HEK293T (cell line): Measurements from ENCODE around the gene UPK2.

ENCODE experiments used
- CTCF ChIA-PET: fragments of 350-600 bp; formaldehyde crosslinking; extraction: SDS; loops from one replicate; lab custom pipeline; 2021; ENCODE audit warnings: antibody characterized with exemption, inconsistent platforms; lab: Yijun Ruan, JAX
- POLR2A ChIA-PET: fragments of 350-600 bp; formaldehyde crosslinking; extraction: SDS; loops from one replicate; lab custom pipeline; 2020; ENCODE audit warnings: antibody characterized with exemption, inconsistent platforms; lab: Yijun Ruan, JAX
- DNase-seq: peaks from one replicate; pipeline ENCODE4 v3.0.0; 2012; ENCODE audit warnings: mixed read lengths; ENCODE audit errors: extremely low spot score
- ARNT ChIP-seq: fragments of 450-650 bp; IDR thresholded peaks from 2 replicates; pipeline ENCODE4 v1.6.1; 2017; ENCODE audit warnings: mild to moderate bottlenecking
- BHLHE40 ChIP-seq: fragments of 450-650 bp; IDR thresholded peaks from 2 replicates; pipeline ENCODE4 v1.6.1; 2016; ENCODE audit warnings: mild to moderate bottlenecking, moderate library complexity, borderline replicate concordance
- CTBP1 ChIP-seq: fragments of 450-650 bp; IDR thresholded peaks from 2 replicates; pipeline ENCODE4 v1.6.1; 2016; ENCODE audit warnings: borderline replicate concordance
- ELF4 ChIP-seq: fragments of 450-650 bp; IDR thresholded peaks from 2 replicates; pipeline ENCODE4 v1.6.1; 2017; ENCODE audit warnings: antibody characterized with exemption
- FOXA1 ChIP-seq: fragments of 450-650 bp; IDR thresholded peaks from 2 replicates; pipeline ENCODE4 v1.6.1; 2016; ENCODE audit warnings: mild to moderate bottlenecking
- FOXK2 ChIP-seq: fragments of 450-650 bp; IDR thresholded peaks from 2 replicates; pipeline ENCODE4 v1.6.1; 2016; ENCODE audit warnings: mild to moderate bottlenecking
- FOXM1 ChIP-seq: fragments of 450-650 bp; IDR thresholded peaks from 2 replicates; pipeline ENCODE4 v1.6.1; 2017; ENCODE audit warnings: mild to moderate bottlenecking, borderline replicate concordance
- HDGF ChIP-seq: fragments of 450-650 bp; IDR thresholded peaks from 2 replicates; pipeline ENCODE4 v1.6.1; 2017; ENCODE audit warnings: antibody characterized with exemption, borderline replicate concordance
- L3MBTL2 ChIP-seq: fragments of 450-650 bp; conservative IDR thresholded peaks from 2 replicates; pipeline ENCODE4 v1.6.1; 2016; ENCODE audit warnings: mild to moderate bottlenecking
- LEF1 ChIP-seq: fragments of 450-650 bp; IDR thresholded peaks from 2 replicates; pipeline ENCODE4 v1.6.1; 2017; ENCODE audit warnings: mild to moderate bottlenecking, borderline replicate concordance
- NFRKB ChIP-seq: fragments of 450-650 bp; IDR thresholded peaks from 2 replicates; pipeline ENCODE4 v1.6.1; 2016; ENCODE audit warnings: mild to moderate bottlenecking, moderate library complexity
- SP1 ChIP-seq: fragments of 450-650 bp; IDR thresholded peaks from 2 replicates; pipeline ENCODE4 v1.6.1; 2017
- SUZ12 ChIP-seq: fragments of 450-650 bp; IDR thresholded peaks from 2 replicates; pipeline ENCODE4 v1.6.1; 2016; ENCODE audit warnings: mild to moderate bottlenecking
- TARDBP ChIP-seq: fragments of 450-650 bp; IDR thresholded peaks from 2 replicates; pipeline ENCODE4 v1.6.1; 2016
- ZNF384 ChIP-seq: fragments of 450-650 bp; IDR thresholded peaks from 2 replicates; pipeline ENCODE4 v1.6.1; 2016
- TF ChIP-seq, protein P1 (sequence below): fragments of 450-650 bp; IDR thresholded peaks from 2 replicates; pipeline ENCODE4 v1.6.1; 2016

UPK2 gene

DNA sequence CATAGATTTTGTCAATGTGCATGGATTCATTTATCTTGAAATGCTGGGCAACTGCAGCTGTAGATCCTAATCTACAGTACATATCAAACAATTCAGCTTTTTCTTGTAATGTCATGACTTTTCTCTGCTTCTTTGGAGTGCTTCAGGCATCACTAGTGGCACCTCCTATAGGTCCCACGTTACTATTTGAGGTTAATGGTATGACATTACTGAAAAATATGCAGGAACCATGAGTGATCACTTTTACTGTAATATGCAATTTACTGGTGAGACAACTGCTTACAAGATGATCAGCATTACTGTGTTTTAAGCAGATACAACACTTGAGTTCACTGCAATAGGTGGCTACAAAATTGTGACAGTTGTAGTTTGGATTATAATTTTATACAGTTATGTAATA, 44.8 kb downstream of the UPK2 start:
- POLR2A ChIA-PET = interaction anchor here (1.3 kb wide), 1 partner anchor 17 kb away, joined by 3 read pairs; the partner anchor contains the start of genes RPS25 and TRAPPC4
- DNase-seq = no peak
- CTCF ChIA-PET = interaction anchor here (0.7 kb wide), 1 partner anchor 241 kb away, joined by 3 read pairs; no protein-coding TSS in a partner anchor
- TF ChIP-seq ZNF384 (no peak), L3MBTL2 (no peak), FOXK2 (no peak), FOXA1 (no peak), TARDBP (no peak), SUZ12 (no peak), LEF1 (no peak), CTBP1 (no peak), NFRKB (no peak), ELF4 (no peak), HDGF (no peak)
- TF ChIP-seq, protein P1, sequence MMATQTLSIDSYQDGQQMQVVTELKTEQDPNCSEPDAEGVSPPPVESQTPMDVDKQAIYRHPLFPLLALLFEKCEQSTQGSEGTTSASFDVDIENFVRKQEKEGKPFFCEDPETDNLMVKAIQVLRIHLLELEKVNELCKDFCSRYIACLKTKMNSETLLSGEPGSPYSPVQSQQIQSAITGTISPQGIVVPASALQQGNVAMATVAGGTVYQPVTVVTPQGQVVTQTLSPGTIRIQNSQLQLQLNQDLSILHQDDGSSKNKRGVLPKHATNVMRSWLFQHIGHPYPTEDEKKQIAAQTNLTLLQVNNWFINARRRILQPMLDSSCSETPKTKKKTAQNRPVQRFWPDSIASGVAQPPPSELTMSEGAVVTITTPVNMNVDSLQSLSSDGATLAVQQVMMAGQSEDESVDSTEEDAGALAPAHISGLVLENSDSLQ = no peak

DNA sequence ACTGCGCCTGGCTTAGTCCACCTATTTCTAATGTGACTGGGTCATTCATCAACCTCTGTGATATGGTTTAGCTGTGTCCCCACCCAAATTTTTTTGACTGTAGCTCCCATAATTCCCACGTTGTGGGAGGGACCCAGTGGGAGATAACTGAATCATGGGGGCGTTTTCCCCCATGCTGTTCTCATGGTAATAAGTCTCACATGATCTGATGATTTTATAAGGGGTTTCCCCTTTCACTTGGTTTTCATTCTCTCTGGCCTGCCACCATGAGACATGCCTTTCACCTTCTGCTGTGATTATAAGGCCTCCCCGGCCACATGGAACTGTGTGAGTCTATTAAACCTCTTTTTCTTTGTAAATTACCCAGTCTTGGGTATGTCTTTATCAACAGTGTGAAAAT, 50.6 kb downstream of the UPK2 start:
- ChIA-PET CTCF (no interaction called here), POLR2A (no interaction called here)

More for the DNA sequence above, 50.6 kb downstream of the UPK2 start:
- no peak for TF ChIP-seq L3MBTL2
- no peak for TF ChIP-seq TARDBP
- TF ChIP-seq ARNT = no peak
- TF ChIP-seq BHLHE40 = no peak
- TF ChIP-seq ELF4 = no peak
- TF ChIP-seq FOXK2 = no peak
- TF ChIP-seq FOXA1 = no peak
- no peak for TF ChIP-seq LEF1
- TF ChIP-seq HDGF = no peak
- TF ChIP-seq FOXM1 = no peak
- TF ChIP-seq SP1 = no peak
- TF ChIP-seq ZNF384 = no peak
- TF ChIP-seq, protein P1 = no peak
- no peak for TF ChIP-seq NFRKB
- no peak for TF ChIP-seq SUZ12
- no peak for TF ChIP-seq CTBP1
- DNase-seq = no peak
